ENCODE measurements around the gene PLS1.
"Not testable (repeated sequence)": the region's sequence is repeated elsewhere in the genome, so short reads cannot be mapped to it uniquely, and the experiment has no call there.

The PLS1 gene

DNA sequence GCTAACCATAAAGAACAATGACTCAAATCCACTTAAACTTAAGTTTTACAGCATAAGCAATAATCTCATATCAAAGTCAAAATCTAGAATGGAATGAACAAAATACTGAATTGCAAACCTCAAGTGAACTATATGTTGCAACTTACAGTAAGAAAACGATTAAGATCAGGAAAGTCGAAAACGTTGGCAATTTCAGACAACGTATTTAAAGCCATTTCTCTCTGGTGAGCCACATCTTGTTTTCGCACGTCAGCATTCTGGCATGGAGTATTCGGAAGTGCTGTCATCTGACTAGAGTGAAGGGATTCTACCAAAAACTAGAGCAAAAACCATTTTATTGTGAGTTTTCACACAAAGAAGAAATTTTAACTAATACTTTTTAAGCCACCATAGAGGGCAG, 46.2 kb upstream of the PLS1 start (continued):
- TF ChIP-seq, protein P1, sequence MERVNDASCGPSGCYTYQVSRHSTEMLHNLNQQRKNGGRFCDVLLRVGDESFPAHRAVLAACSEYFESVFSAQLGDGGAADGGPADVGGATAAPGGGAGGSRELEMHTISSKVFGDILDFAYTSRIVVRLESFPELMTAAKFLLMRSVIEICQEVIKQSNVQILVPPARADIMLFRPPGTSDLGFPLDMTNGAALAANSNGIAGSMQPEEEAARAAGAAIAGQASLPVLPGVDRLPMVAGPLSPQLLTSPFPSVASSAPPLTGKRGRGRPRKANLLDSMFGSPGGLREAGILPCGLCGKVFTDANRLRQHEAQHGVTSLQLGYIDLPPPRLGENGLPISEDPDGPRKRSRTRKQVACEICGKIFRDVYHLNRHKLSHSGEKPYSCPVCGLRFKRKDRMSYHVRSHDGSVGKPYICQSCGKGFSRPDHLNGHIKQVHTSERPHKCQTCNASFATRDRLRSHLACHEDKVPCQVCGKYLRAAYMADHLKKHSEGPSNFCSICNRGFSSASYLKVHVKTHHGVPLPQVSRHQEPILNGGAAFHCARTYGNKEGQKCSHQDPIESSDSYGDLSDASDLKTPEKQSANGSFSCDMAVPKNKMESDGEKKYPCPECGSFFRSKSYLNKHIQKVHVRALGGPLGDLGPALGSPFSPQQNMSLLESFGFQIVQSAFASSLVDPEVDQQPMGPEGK (CRISPR knock-in tag; IDR thresholded peaks at IDR 0.05; ENCODE audit: borderline replicate concordance) = no peak

DNA sequence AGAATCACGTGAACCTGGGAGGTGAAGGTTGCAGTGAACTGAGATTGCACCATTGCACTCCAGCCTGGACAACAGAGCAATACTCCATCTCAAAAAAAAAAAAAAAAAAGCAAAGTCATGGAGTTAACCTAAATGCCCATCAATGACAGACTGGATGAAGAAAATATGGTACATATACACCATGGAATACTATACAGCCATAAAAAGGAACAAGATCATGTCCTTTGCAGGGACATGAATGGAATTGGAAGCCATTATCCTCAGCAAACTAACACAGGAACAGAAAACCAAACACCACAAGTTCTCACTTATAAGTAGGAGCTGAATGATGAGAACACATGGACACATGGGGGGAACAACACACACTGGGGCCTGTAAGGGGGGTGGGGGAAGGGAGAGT, 43.6 kb upstream of the PLS1 start:
- not testable (repeated sequence) for ATAC-seq

DNA sequence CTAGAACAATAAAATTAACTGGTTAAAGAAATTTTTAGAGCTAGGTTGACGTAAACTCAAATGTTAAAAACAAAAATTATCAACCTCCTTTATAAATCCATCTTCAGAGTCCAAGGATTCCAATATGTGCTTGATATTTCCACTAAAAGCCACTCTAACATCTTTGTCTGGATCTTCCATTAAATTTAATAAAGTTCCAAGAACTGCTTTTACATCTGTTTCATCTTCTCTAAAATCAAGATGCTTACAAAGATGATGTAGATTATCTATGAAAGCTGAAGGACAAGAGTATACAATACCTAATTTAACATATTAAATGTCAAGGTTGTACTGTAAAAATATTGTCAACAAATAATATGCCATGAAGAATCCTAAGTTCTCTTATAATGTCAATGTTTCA, 42.5 kb upstream of the PLS1 start:
- no peak for ATAC-seq
- TF ChIP-seq ZNF565 (CRISPR knock-in tag; conservative IDR thresholded peaks at IDR 0.05; ENCODE audit: low read depth) (no peak), ZFP3 (CRISPR knock-in tag; IDR thresholded peaks at IDR 0.05) (no peak), ESRRG (CRISPR knock-in tag; IDR thresholded peaks at IDR 0.05) (no peak), BACH2 (CRISPR knock-in tag; IDR thresholded peaks at IDR 0.05; ENCODE audit: borderline replicate concordance) (no peak), ISL1 (CRISPR knock-in tag; IDR thresholded peaks at IDR 0.05) (no peak), ZFP30 (CRISPR knock-in tag; IDR thresholded peaks at IDR 0.05) (no peak), RARB (CRISPR knock-in tag; IDR thresholded peaks at IDR 0.05) (no peak), GLIS3 (CRISPR knock-in tag; IDR thresholded peaks at IDR 0.05) (no peak), OSR1 (CRISPR knock-in tag; IDR thresholded peaks at IDR 0.05) (no peak), ZNF70 (CRISPR knock-in tag; IDR thresholded peaks at IDR 0.05) (no peak), SNAI2 (CRISPR knock-in tag; IDR thresholded peaks at IDR 0.05) (no peak), ZC3H10 (CRISPR knock-in tag; IDR thresholded peaks at IDR 0.05) (no peak)
- TF ChIP-seq, protein P2, sequence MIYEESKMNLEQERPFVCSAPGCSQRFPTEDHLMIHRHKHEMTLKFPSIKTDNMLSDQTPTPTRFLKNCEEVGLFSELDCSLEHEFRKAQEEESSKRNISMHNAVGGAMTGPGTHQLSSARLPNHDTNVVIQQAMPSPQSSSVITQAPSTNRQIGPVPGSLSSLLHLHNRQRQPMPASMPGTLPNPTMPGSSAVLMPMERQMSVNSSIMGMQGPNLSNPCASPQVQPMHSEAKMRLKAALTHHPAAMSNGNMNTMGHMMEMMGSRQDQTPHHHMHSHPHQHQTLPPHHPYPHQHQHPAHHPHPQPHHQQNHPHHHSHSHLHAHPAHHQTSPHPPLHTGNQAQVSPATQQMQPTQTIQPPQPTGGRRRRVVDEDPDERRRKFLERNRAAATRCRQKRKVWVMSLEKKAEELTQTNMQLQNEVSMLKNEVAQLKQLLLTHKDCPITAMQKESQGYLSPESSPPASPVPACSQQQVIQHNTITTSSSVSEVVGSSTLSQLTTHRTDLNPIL (CRISPR knock-in tag; IDR thresholded peaks at IDR 0.05; ENCODE audit: low read depth) = no peak
- TF ChIP-seq, protein P3, sequence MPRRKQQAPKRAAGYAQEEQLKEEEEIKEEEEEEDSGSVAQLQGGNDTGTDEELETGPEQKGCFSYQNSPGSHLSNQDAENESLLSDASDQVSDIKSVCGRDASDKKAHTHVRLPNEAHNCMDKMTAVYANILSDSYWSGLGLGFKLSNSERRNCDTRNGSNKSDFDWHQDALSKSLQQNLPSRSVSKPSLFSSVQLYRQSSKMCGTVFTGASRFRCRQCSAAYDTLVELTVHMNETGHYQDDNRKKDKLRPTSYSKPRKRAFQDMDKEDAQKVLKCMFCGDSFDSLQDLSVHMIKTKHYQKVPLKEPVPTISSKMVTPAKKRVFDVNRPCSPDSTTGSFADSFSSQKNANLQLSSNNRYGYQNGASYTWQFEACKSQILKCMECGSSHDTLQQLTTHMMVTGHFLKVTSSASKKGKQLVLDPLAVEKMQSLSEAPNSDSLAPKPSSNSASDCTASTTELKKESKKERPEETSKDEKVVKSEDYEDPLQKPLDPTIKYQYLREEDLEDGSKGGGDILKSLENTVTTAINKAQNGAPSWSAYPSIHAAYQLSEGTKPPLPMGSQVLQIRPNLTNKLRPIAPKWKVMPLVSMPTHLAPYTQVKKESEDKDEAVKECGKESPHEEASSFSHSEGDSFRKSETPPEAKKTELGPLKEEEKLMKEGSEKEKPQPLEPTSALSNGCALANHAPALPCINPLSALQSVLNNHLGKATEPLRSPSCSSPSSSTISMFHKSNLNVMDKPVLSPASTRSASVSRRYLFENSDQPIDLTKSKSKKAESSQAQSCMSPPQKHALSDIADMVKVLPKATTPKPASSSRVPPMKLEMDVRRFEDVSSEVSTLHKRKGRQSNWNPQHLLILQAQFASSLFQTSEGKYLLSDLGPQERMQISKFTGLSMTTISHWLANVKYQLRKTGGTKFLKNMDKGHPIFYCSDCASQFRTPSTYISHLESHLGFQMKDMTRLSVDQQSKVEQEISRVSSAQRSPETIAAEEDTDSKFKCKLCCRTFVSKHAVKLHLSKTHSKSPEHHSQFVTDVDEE (CRISPR knock-in tag; IDR thresholded peaks at IDR 0.05) = no peak
- TF ChIP-seq, protein P4, sequence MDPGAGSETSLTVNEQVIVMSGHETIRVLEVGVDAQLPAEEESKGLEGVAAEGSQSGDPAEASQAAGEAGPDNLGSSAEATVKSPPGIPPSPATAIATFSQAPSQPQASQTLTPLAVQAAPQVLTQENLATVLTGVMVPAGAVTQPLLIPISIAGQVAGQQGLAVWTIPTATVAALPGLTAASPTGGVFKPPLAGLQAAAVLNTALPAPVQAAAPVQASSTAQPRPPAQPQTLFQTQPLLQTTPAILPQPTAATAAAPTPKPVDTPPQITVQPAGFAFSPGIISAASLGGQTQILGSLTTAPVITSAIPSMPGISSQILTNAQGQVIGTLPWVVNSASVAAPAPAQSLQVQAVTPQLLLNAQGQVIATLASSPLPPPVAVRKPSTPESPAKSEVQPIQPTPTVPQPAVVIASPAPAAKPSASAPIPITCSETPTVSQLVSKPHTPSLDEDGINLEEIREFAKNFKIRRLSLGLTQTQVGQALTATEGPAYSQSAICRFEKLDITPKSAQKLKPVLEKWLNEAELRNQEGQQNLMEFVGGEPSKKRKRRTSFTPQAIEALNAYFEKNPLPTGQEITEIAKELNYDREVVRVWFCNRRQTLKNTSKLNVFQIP (CRISPR knock-in tag; IDR thresholded peaks at IDR 0.05; ENCODE audit: borderline replicate concordance, low read depth) = no peak
- TF ChIP-seq, protein P1 (CRISPR knock-in tag; IDR thresholded peaks at IDR 0.05; ENCODE audit: borderline replicate concordance) = no peak

DNA sequence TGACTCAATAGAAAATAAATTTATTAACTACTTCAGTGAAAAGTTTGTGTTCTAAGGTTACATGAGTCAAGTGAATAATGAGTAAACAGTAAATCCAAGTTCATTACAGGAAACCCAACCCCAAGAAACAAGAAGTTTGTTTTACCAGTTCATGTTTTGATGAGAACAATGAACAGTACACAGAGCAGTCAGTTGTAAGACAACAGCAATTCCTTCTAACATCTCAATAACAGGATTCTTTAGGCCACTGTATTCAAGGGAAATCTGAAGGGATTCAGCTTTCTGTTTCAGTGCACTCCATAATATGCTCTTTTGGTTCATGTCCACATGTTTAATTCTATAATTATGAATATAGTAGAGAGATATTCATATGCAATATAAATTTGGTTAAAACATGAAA, 36.1 kb upstream of the PLS1 start:
- no peak for ATAC-seq

More for the DNA sequence above, 36.1 kb upstream of the PLS1 start:
- TF ChIP-seq GLIS3 (CRISPR knock-in tag; IDR thresholded peaks at IDR 0.05) (no peak), ZNF565 (CRISPR knock-in tag; conservative IDR thresholded peaks at IDR 0.05; ENCODE audit: low read depth) (no peak), ZFP3 (CRISPR knock-in tag; IDR thresholded peaks at IDR 0.05) (no peak), CSDC2 (CRISPR knock-in tag; IDR thresholded peaks at IDR 0.05) (no peak), SNAI2 (CRISPR knock-in tag; IDR thresholded peaks at IDR 0.05) (no peak), BACH2 (CRISPR knock-in tag; IDR thresholded peaks at IDR 0.05; ENCODE audit: borderline replicate concordance) (no peak), OSR1 (CRISPR knock-in tag; IDR thresholded peaks at IDR 0.05) (no peak), ESRRG (CRISPR knock-in tag; IDR thresholded peaks at IDR 0.05) (no peak)
- TF ChIP-seq, protein P1 (CRISPR knock-in tag; IDR thresholded peaks at IDR 0.05; ENCODE audit: borderline replicate concordance) = no peak
